ENCODE data around the gene RBM33. TPM values are rescaled to one million over a fixed set of nuclear protein-coding genes. Genes with fewer than 3 reads are reported as not detected.
"Not testable (repeated sequence)": the region's sequence is repeated elsewhere in the genome, so short reads cannot be mapped to it uniquely, and the experiment has no call there.

Gene RBM33
- total and polyA plus RNA-seq, 2 of the 8 experiments (the other 6 are each of a cell fraction or from before 2014, with no cell fraction given), result 16.5 to 64.6 TPM

DNA sequence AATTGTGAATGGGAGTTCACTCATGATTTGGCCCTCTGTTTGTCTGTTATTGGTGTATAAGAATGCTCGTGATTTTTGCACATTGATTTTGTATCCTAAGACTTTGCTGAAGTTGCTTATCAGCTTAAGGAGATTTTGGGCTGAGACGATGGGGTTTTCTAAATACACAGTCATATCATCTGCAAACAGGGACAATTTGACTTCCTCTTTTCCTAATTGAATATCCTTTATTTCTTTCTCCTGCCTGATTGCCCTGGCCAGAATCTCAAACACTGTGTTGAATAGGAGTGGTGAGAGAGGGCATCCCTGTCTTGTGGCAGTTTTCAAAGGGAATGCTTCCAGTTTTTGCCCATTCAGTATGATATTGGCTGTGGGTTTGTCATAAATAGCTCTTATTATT lies 43.8 kb downstream of the RBM33 start:
- not testable (repeated sequence) for FAIRE-seq

GRCh38 chr7:155690655-155691054 lies 46.2 kb downstream of the RBM33 start:
- H3K79me1 ChIP-seq (ENCODE audit: low read depth, low read length); DNase-seq (ENCODE audit: low read depth in 1 of 2, low spot score in 2 of 2); H3K4me3 ChIP-seq (ENCODE audit: extremely low read depth in 1 of 4, insufficient read depth in 2 of 4, low read depth in 3 of 4, low read length in 4 of 4); H3K23ac ChIP-seq (ENCODE audit: insufficient read length); H3K4me1 ChIP-seq (replicated peaks in 1 of 4; ENCODE audit: control insufficient read depth in 3 of 4, insufficient read depth in 4 of 4, low read length in 3 of 4); H4K8ac ChIP-seq (ENCODE audit: extremely low read depth, insufficient read depth, low read length); H3K9me3 ChIP-seq (ENCODE audit: insufficient read depth in 2 of 2, low read depth in 1 of 2, low read length in 1 of 2); H3K23me2 ChIP-seq (ENCODE audit: low read depth, low read length); H4K20me1 ChIP-seq (replicated peaks in 1 of 2; ENCODE audit: control insufficient read depth in 1 of 2, insufficient read depth in 2 of 2, low read length in 2 of 2); H2BK20ac ChIP-seq (ENCODE audit: low read length); H2BK5ac ChIP-seq (ENCODE audit: low read depth, low read length); H3K4ac ChIP-seq (replicated peaks; ENCODE audit: insufficient read length, low read depth, low read length); H2BK12ac ChIP-seq (ENCODE audit: low read depth, low read length); H3K4me2 ChIP-seq (ENCODE audit: insufficient read depth in 1 of 2, low read depth in 2 of 2, low read length in 2 of 2); H4K5ac ChIP-seq (ENCODE audit: insufficient read length, low read depth, low read length); H3K18ac ChIP-seq (ENCODE audit: extremely low read depth, low read length); H3K27ac ChIP-seq (ENCODE audit: low read depth, low read length); H3K36me3 ChIP-seq (ENCODE audit: control insufficient read depth in 2 of 4, insufficient read depth in 4 of 4, low read length in 3 of 4); H3K56ac ChIP-seq (replicated peaks; ENCODE audit: insufficient read length, low read depth, low read length); H4K91ac ChIP-seq (replicated peaks; ENCODE audit: insufficient read length, low read length); FAIRE-seq; H2AK5ac ChIP-seq (ENCODE audit: low read depth, low read length); H2BK120ac ChIP-seq (replicated peaks; ENCODE audit: low read depth, low read length); H3K9ac ChIP-seq (replicated peaks in 1 of 4; ENCODE audit: extremely low read depth in 1 of 4, low read depth in 3 of 4, low read length in 3 of 4); H2BK15ac ChIP-seq (ENCODE audit: low read length); POLR2A ChIA-PET (ENCODE audit: partially characterized antibody); H3K27me3 ChIP-seq (replicated peaks in 1 of 4; ENCODE audit: control insufficient read depth in 3 of 4, extremely low read depth in 1 of 4, insufficient read depth in 3 of 4, low read length in 3 of 4); H3K14ac ChIP-seq (ENCODE audit: insufficient read length); H2AFZ ChIP-seq (ENCODE audit: low read length): not testable (repeated sequence)
- H3K79me2 ChIP-seq (ENCODE audit: control insufficient read depth in 1 of 2, insufficient read depth in 2 of 2, low read length in 2 of 2), result peaks cover 0 to 62% of the 10 kb centered on the region in 2 experiments; a peak in 3 of 4 replicates
- 95% methylated on average over 3 of the region's 3 CpGs; no CpG with 5 or more reads in 1 of the 2 experiments for WGBS, 2 experiments (ENCODE audit: extremely low coverage in 1 of 2, insufficient coverage in 1 of 2, insufficient read length in 1 of 2, insufficient replicate concordance in 2 of 2, low coverage in 1 of 2, low lambda C conversion rate in 2 of 2, missing lambda C conversion rate in 1 of 2)
- CTCF ChIA-PET (ENCODE audit: partially characterized antibody), result interaction anchor here (1.0 to 1.3 kb wide), 2 partner anchors 34 to 78 kb away, joined by 3 read pairs; no protein-coding TSS in a partner anchor

More for the DNA sequence above, 43.8 kb downstream of the RBM33 start:
- H2BK5ac ChIP-seq (ENCODE audit: low read depth, low read length); H2BK12ac ChIP-seq (ENCODE audit: low read depth, low read length); H3K27me3 ChIP-seq (replicated peaks in 1 of 4; ENCODE audit: control insufficient read depth in 3 of 4, extremely low read depth in 1 of 4, insufficient read depth in 3 of 4, low read length in 3 of 4); H2BK120ac ChIP-seq (replicated peaks; ENCODE audit: low read depth, low read length); H3K79me1 ChIP-seq (ENCODE audit: low read depth, low read length); H2BK15ac ChIP-seq (ENCODE audit: low read length); H3K23me2 ChIP-seq (ENCODE audit: low read depth, low read length); H4K8ac ChIP-seq (ENCODE audit: extremely low read depth, insufficient read depth, low read length); H3K23ac ChIP-seq (ENCODE audit: insufficient read length); H4K91ac ChIP-seq (replicated peaks; ENCODE audit: insufficient read length, low read length); H3K4me3 ChIP-seq (ENCODE audit: extremely low read depth in 1 of 4, insufficient read depth in 2 of 4, low read depth in 3 of 4, low read length in 4 of 4); H3K18ac ChIP-seq (ENCODE audit: extremely low read depth, low read length); H3K4ac ChIP-seq (replicated peaks; ENCODE audit: insufficient read length, low read depth, low read length); H3K36me3 ChIP-seq (ENCODE audit: control insufficient read depth in 2 of 4, insufficient read depth in 4 of 4, low read length in 3 of 4); DNase-seq (ENCODE audit: low read depth in 1 of 2, low spot score in 2 of 2); H2BK20ac ChIP-seq (ENCODE audit: low read length); H3K27ac ChIP-seq (ENCODE audit: low read depth, low read length); H3K9me3 ChIP-seq (ENCODE audit: insufficient read depth in 2 of 2, low read depth in 1 of 2, low read length in 1 of 2); H2AFZ ChIP-seq (ENCODE audit: low read length); H3K56ac ChIP-seq (replicated peaks; ENCODE audit: insufficient read length, low read depth, low read length); H4K5ac ChIP-seq (ENCODE audit: insufficient read length, low read depth, low read length); H2AK5ac ChIP-seq (ENCODE audit: low read depth, low read length); H3K9ac ChIP-seq (replicated peaks in 1 of 4; ENCODE audit: extremely low read depth in 1 of 4, low read depth in 3 of 4, low read length in 3 of 4); H4K20me1 ChIP-seq (replicated peaks in 1 of 2; ENCODE audit: control insufficient read depth in 1 of 2, insufficient read depth in 2 of 2, low read length in 2 of 2); H3K14ac ChIP-seq (ENCODE audit: insufficient read length); H3K4me2 ChIP-seq (ENCODE audit: insufficient read depth in 1 of 2, low read depth in 2 of 2, low read length in 2 of 2); CTCF ChIA-PET (ENCODE audit: partially characterized antibody); POLR2A ChIA-PET (ENCODE audit: partially characterized antibody): not testable (repeated sequence)
- peaks cover 0 to 11% (median 2%) of the 10 kb centered on the region in 4 experiments; a peak in 2 of 7 replicates for H3K4me1 ChIP-seq (replicated peaks in 1 of 4; ENCODE audit: control insufficient read depth in 3 of 4, insufficient read depth in 4 of 4, low read length in 3 of 4)
- 69% methylated on average over 2 of the region's 2 CpGs; no CpG with 5 or more reads in 1 of the 2 experiments for WGBS, 2 experiments (ENCODE audit: extremely low coverage in 1 of 2, insufficient coverage in 1 of 2, insufficient read length in 1 of 2, insufficient replicate concordance in 2 of 2, low coverage in 1 of 2, low lambda C conversion rate in 2 of 2, missing lambda C conversion rate in 1 of 2)
- peaks cover 0 to 64% of the 10 kb centered on the region in 2 experiments; a peak in 3 of 4 replicates for H3K79me2 ChIP-seq (ENCODE audit: control insufficient read depth in 1 of 2, insufficient read depth in 2 of 2, low read length in 2 of 2)
